ENCODE measurements around the gene SHBG.

GRCh38 chr17:7589204-7589868, 40.6 kb upstream of the SHBG start:
- TF ChIP-seq CTCF (IDR thresholded peaks at IDR 0.05; ENCODE audit: low read depth, low read length, poor library complexity, severe bottlenecking) (peak; percentile 56), EZH2phosphoT487 (IDR thresholded peaks at IDR 0.05; ENCODE audit: borderline replicate concordance, low read length) (no peak)

Data from DOHH2 (cell line).